GM19023 (cell line): ENCODE results near the gene SAMM50.

Experiments
- ATAC-seq: cut with Tn5 transposase; IDR thresholded peaks from one replicate; pipeline ENCODE4 v1.9.1; 2021; ENCODE audit warnings: mild to moderate bottlenecking, moderate library complexity; ENCODE audit not compliant: unreplicated experiment

SAMM50 gene

GRCh38 chr22:43976861-43977795, 21.9 kb downstream of the SAMM50 start:
- no peak for ATAC-seq

- no peak for ATAC-seq
Observed at GRCh38 chr22:43978558-43978957, 23.3 kb downstream of the SAMM50 start.

DNA sequence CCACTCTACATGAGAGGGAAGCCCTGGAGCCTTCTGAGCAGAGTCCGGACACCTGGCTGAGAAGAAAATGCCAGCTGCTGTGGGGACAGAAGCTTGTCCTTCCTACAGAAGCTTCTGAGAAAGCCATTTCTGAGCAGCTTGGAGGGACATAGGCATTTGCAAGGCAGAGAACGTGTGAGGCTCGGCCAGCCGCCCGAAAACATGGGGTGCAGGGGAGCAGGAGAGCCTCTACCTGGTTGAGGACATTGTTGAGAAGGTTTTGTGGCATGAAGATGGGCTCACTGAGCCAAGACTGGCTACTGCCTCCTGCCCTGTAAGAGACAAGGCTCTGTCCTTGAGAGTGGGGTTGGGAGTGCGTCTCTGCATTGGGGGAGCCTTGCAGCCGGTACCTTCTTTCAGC, 25.3 kb downstream of the SAMM50 start:
- no peak for ATAC-seq

- ATAC-seq, result no peak
Observed at GRCh38 chr22:43980996-43981395, 25.8 kb downstream of the SAMM50 start.

DNA sequence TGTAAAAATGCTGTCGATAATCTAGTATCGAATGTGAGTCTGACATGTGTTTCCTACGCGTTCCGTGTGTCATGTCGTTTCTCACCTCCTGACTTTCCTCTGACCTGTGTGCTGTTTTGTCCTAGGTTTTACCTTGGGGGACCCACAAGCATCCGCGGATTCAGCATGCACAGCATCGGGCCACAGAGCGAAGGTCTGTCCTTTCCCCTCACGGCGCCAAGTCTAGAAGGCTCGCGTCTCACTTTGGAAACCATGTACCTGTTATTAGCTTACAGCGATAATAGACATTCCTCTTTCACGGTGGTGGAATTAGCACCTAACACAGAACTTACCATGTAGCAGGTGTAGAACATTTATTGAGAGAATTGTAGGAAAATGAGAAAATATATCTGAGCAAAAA, 28.6 kb downstream of the SAMM50 start:
- no peak for ATAC-seq

DNA sequence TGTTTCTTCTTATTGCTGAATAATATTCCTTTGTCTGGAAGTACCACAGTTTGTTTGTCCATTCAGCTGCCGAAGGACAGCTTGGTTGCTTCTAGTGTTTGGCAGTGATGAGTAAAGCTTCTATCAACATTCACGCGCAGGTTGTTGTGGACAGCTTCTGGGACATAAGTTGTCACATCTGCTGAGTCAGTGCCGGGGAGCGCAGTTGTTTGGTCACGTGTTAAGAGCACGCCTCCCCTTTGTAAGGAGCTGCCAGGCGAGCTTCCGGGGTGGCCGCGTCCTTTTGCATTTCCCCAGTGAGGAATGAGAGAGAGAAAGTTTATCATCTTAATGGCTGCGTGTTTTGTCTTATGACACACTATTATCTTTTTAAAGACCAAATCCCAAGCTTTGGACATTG, 30.3 kb downstream of the SAMM50 start:
- ATAC-seq, result no peak

DNA sequence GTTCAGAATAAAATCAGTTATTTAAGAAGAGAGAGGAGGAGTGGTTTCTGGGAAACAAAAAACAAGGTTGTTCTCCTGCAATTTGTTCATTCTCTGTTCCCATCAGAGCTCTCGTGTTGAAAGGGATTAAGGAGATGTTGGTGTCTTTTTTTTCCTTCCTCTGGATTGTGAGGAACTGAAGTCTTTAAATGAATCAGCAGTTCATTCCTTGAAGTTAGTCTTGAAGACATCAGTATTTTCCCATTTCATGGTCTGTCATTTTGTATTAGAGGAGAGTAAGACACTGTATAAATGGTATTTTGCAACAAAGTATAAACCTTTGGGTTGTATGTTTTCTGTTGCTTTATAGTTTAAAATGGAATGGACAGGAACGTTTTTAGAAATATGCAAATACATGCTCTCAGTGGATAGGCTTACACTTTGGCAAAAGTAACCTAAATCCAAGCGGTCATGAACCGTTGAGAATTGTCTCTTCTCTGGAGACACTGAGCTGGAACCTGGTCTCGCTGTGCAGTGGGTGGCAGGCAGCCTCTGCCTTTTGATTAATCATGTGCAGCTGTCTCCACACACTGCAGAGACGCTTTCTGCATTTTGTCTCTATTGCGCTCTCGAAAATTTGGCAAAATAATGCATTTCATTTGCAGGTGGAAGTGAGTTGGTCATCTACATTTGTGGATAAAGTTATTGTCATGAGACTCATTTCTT, 33.0 kb downstream of the SAMM50 start:
- ATAC-seq, result no peak

GRCh38 chr22:43988960-43989359, 33.7 kb downstream of the SAMM50 start:
- ATAC-seq, result no peak

DNA sequence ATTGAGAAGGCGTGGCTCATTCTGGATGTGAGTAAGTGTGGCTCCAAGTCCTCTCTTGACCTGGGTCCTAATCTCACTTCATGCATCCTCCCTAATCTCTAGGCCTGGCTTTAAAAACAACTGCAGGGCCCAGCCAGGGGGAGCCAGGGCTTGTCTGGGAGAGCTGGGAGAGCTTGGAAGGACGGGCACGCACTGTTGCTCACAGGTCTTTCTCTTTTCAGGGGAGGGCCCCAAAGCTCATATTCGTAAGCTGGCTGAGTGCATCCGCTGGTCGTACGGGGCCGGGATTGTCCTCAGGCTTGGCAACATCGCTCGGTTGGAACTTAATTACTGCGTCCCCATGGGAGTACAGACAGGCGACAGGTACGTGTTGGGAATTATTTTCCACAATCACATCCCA, 34.8 kb downstream of the SAMM50 start:
- ATAC-seq, result no peak

DNA sequence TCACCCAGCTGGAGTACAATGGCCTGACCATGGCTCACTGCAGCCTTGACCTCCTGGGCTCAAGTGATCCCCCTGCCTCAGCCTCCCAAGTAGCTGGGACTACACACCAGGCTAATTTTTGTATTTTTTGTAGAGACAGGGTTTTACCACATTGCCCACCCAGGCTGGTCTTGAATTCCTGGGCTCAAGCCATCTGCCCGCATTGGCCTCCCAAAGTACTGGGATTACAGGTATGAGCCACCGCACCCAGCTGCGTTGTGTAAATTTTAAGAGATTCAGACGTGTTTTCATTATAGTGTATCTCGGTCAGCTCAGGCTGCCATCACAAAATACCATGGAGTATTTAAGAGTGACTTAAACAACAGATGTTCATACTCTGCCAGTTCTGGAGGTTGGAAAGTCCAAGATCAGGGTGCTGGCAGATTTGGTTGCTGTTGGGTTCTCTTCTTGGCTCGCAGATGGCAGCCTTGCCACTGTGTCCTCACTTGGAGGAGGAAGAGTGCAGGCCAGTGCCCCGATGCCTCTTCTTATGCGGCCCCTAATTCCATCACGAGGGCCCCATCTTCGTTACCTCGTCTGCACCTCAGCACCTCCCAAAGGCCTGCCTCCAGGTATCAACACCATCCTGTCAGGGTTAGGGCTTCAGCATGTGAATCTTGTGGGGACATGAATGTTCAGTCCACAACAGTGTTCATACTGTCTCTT, 36.2 kb downstream of the SAMM50 start:
- ATAC-seq, result no peak

DNA sequence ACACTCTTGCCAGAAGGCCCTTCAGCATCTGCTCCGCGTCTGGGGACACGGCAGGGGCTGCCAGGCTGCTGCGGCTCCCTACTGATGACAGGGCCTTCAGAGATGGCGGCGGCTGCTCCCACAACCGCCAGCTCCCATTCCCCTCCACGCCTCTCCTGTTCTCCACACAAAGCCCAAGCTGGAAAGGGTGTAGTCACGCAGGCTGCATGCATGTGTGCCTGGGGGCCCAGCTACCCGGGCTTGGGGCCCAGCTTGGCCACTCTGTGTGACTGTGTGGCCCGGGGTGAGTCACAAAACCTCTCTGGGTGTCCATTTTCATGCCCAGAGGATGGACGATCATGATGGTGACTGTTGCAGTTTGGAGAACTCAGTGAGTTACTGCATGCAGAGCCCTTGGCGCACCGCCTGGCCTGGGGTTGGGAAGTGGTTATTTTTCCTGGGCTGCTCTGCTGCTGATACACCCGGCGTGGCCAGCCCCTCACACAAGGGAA, 37.1 kb downstream of the SAMM50 start:
- no peak for ATAC-seq

- no peak for ATAC-seq
Observed at GRCh38 chr22:43993072-43993760, 38.0 kb downstream of the SAMM50 start.

DNA sequence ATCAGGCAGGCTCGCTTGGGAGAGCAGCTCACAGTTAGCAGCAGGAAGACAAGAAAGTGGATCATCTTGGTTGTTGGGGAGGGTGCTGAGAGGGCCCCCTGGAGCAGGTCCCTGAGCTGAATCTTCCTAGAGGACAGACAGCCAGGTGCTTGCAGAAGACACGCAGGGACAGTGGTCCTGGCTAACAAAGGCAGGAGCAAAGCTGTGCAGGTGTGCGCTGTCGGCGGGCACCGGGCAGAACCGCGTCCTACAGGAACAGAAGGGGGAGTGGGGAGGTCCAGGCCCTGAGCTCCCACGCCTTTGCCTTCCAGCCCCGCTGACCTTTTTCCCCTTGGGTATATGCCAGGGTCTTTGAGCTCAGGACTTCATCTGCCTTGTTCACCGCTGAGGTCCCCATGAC, 38.8 kb downstream of the SAMM50 start:
- no peak for ATAC-seq

- ATAC-seq, result no peak
Observed at GRCh38 chr22:43994416-43994815, 39.2 kb downstream of the SAMM50 start.

DNA sequence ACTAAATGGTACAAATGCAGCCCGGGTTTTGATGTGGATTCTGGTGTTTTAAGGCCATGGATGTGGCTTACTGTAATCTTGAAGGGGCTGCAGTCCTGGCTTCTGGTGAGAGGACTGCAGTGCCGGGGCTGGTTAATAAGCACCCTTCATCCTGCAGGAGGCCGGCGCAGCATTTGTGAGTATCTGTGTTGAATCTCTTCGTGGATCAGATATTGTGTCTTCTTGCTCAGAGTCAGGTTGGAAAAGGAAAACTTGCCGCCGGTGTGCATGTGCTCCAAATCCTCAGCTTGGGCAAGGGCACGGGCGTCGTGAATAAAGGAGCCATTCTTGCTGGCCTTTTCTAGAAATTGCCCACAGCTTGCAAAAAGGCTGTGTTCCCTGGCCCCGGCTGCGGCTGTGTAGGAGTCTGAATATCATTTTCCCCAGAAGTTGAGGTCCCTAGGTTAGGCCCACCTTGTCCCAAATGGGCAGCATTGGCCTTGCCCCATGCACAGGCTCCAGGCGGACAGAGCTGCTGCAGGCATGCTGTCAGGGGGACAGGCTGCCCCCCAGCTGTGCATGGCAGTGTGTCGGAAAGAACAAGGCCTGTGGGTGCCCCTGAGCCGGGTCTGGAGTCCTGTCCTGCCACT, 39.9 kb downstream of the SAMM50 start:
- no peak for ATAC-seq

DNA sequence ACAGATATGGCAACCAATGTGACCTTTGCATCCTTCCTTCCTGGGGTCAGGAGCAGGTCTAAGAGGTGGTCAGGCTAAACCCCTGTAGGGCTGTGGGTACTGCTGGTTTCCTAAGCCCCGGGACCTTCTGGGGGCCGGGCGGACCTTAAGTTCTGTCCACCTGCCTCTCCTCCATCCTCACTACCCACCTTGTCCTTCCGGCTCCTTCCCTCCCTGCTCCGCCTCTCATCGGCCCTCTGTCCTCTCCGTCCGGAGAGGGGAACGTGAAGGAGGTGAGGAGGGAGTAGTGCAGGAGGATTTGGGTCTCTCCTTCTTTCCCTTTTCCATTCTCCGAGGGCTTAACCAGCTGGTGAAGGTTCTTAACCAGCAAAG, 40.5 kb downstream of the SAMM50 start:
- peak; percentile 21 for ATAC-seq

DNA sequence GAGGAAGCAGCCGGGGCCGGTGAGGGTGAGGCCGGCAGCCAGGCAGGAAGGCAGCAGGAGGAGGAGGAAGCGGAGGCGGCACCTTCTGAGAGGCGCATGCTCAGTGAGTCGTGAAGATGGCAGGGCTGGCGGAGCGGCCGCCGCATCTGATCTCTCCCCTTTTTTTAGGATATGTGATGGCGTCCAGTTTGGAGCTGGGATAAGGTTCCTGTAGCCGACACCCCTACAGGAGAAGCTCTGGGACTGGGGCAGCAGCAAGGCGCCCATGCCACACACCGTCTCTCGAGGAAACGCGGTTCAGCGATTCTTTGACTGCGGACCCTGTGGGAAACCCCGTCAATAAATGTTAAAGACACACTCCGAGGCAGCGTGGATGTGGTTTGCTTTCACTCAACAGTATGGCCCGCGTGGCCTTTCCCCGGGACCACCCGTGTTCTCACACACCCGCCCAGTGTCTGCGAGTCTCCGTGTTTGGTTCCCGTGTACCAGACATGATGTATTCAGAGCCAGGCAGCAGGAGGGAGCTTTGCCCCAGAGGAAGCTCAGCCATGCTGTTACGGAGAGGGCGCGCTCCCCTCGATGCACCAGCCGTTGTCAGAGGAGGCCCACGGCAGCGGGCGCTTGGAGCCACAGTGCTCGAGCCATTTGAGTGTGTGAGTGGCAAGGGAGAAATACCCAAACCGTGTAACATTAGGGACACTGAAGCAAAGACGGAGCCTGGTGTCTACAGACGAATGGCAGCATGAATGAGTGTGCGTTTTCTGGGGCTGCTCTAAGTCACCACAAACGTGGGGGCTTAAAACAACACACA, 41.1 kb downstream of the SAMM50 start:
- ATAC-seq, result peak; percentile 59

DNA sequence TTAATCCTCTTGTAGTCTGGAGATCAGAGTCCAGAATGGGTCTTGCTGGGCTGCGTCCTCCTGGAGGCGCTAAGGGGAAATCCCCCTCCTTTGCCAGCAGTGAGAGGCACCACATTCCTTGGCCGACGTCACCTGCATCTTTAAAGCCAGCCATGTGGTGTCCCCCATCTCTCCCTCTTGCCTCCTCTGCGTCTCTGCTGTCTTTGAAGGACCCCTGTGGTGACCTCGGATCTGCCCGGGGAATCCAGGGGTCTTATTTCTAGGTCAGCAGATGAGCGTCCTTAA, 41.7 kb downstream of the SAMM50 start:
- no peak for ATAC-seq

DNA sequence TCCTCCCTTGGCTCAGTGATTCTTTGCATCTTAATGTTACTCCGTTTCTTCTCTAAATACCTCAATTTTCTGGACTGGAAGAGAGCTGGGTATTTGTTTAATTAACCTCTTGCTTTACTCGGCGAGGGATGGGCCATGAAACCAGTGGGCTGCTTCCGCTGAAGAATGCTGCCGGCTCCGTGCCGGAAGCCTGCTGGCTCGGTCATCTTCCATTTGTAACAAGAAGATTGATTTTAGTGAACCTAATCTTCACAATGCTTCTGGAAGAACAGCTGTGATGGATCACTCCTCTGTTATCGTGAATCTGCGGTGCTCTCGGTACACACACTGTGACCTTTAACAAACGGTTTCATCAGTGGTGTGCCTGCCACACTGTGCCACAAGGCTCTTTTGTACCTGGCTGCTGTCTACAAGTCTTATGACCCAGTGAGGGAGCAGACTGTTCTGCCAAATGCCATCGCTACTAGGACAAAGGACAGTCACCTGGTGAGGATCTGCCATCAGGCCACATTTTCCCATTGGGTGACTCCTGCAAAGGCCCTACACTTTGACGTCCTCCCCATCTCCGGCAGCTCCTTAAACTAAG, 43.5 kb downstream of the SAMM50 start:
- no peak for ATAC-seq
